Measurements from ENCODE around the gene ALDH3B2.
"Not testable (repeated sequence)": the region's sequence is repeated elsewhere in the genome, so short reads cannot be mapped to it uniquely, and the experiment has no call there.

Gene ALDH3B2

GRCh38 chr11:67685641-67686332 is 11.4 kb upstream of the ALDH3B2 start:
- H3K4me1 ChIP-seq (ENCODE audit: control insufficient read depth, insufficient read depth, low read length); H3K36me3 ChIP-seq (ENCODE audit: control insufficient read depth, insufficient read depth, low read length); H3K4me3 ChIP-seq (ENCODE audit: low read depth, low read length); H3K27me3 ChIP-seq (ENCODE audit: control insufficient read depth, insufficient read depth, low read length); H3K9me3 ChIP-seq (ENCODE audit: control insufficient read depth, insufficient read depth, low read depth, low read length); H3K27ac ChIP-seq (ENCODE audit: low read depth, low read length); H3K9ac ChIP-seq (ENCODE audit: low read length): not testable (repeated sequence)

GRCh38 chr11:67682126-67683034 is 8.0 kb upstream of the ALDH3B2 start:
- H3K4me1 ChIP-seq (ENCODE audit: control insufficient read depth, insufficient read depth, low read length); H3K4me3 ChIP-seq (ENCODE audit: low read depth, low read length); H3K9ac ChIP-seq (ENCODE audit: low read length); H3K36me3 ChIP-seq (ENCODE audit: control insufficient read depth, insufficient read depth, low read length); H3K9me3 ChIP-seq (ENCODE audit: control insufficient read depth, insufficient read depth, low read depth, low read length); H3K27me3 ChIP-seq (ENCODE audit: control insufficient read depth, insufficient read depth, low read length); H3K27ac ChIP-seq (ENCODE audit: low read depth, low read length): not testable (repeated sequence)

- no peak overlapping the region for H3K4me3 ChIP-seq (ENCODE audit: low read depth, low read length)
- H3K27me3 ChIP-seq (ENCODE audit: control insufficient read depth, insufficient read depth, low read length), result no peaks in the 10 kb centered on the region
- no peak overlapping the region for H3K9ac ChIP-seq (ENCODE audit: low read length)
- no peak overlapping the region for H3K27ac ChIP-seq (ENCODE audit: low read depth, low read length)
- H3K36me3 ChIP-seq (ENCODE audit: control insufficient read depth, insufficient read depth, low read length), result no peaks in the 10 kb centered on the region
- H3K9me3 ChIP-seq (ENCODE audit: control insufficient read depth, insufficient read depth, low read depth, low read length), result no peaks in the 10 kb centered on the region
- no peaks in the 10 kb centered on the region for H3K4me1 ChIP-seq (ENCODE audit: control insufficient read depth, insufficient read depth, low read length)
Observed at GRCh38 chr11:67680696-67681470, 6.5 kb upstream of the ALDH3B2 start.

GRCh38 chr11:67675058-67675747 is 780 bp upstream of the ALDH3B2 start:
- H3K27ac ChIP-seq (ENCODE audit: low read depth, low read length), result no peak overlapping the region
- H3K9ac ChIP-seq (ENCODE audit: low read length), result no peak overlapping the region
- H3K4me1 ChIP-seq (ENCODE audit: control insufficient read depth, insufficient read depth, low read length), result no peaks in the 10 kb centered on the region
- 0 out of 2 replicates have a peak, but pooled peaks cover 2% of the 10 kb centered on the region for H3K9me3 ChIP-seq (ENCODE audit: control insufficient read depth, insufficient read depth, low read depth, low read length)
- no peak overlapping the region for H3K4me3 ChIP-seq (ENCODE audit: low read depth, low read length)
- H3K36me3 ChIP-seq (ENCODE audit: control insufficient read depth, insufficient read depth, low read length), result no peaks in the 10 kb centered on the region
- no peaks in the 10 kb centered on the region; the same call in 1 of the 2 replicates for H3K27me3 ChIP-seq (ENCODE audit: control insufficient read depth, insufficient read depth, low read length)

GRCh38 chr11:67673902-67674301 is 521 bp downstream of the ALDH3B2 start:
- Histone ChIP-seq H3K4me1 (ENCODE audit: control insufficient read depth, insufficient read depth, low read length) (no peaks in the 10 kb centered on the region), H3K27ac (ENCODE audit: low read depth, low read length) (no peak overlapping the region), H3K9ac (ENCODE audit: low read length) (no peak overlapping the region), H3K27me3 (ENCODE audit: control insufficient read depth, insufficient read depth, low read length) (no peaks in the 10 kb centered on the region; the same call in 1 of the 2 replicates), H3K9me3 (ENCODE audit: control insufficient read depth, insufficient read depth, low read depth, low read length) (0 out of 2 replicates have a peak, but pooled peaks cover 2% of the 10 kb centered on the region), H3K4me3 (ENCODE audit: low read depth, low read length) (no peak overlapping the region), H3K36me3 (ENCODE audit: control insufficient read depth, insufficient read depth, low read length) (no peaks in the 10 kb centered on the region)

GRCh38 chr11:67673358-67673757 is 1.1 kb downstream of the ALDH3B2 start:
- Histone ChIP-seq H3K27me3 (ENCODE audit: control insufficient read depth, insufficient read depth, low read length) (no peaks in the 10 kb centered on the region; the same call in 1 of the 2 replicates), H3K27ac (ENCODE audit: low read depth, low read length) (no peak overlapping the region), H3K4me1 (ENCODE audit: control insufficient read depth, insufficient read depth, low read length) (no peaks in the 10 kb centered on the region), H3K36me3 (ENCODE audit: control insufficient read depth, insufficient read depth, low read length) (no peaks in the 10 kb centered on the region), H3K9me3 (ENCODE audit: control insufficient read depth, insufficient read depth, low read depth, low read length) (0 out of 2 replicates have a peak, but pooled peaks cover 2% of the 10 kb centered on the region), H3K4me3 (ENCODE audit: low read depth, low read length) (no peak overlapping the region), H3K9ac (ENCODE audit: low read length) (no peak overlapping the region)

- no peak overlapping the region for H3K27ac ChIP-seq (ENCODE audit: low read depth, low read length)
- H3K9me3 ChIP-seq (ENCODE audit: control insufficient read depth, insufficient read depth, low read depth, low read length), result 0 out of 2 replicates have a peak, but pooled peaks cover 2% of the 10 kb centered on the region
- no peak overlapping the region for H3K4me3 ChIP-seq (ENCODE audit: low read depth, low read length)
- H3K9ac ChIP-seq (ENCODE audit: low read length), result no peak overlapping the region
- H3K27me3 ChIP-seq (ENCODE audit: control insufficient read depth, insufficient read depth, low read length), result no peaks in the 10 kb centered on the region; the same call in 1 of the 2 replicates
- no peaks in the 10 kb centered on the region for H3K36me3 ChIP-seq (ENCODE audit: control insufficient read depth, insufficient read depth, low read length)
- no peaks in the 10 kb centered on the region for H3K4me1 ChIP-seq (ENCODE audit: control insufficient read depth, insufficient read depth, low read length)
Observed at GRCh38 chr11:67671211-67671520, 3.3 kb downstream of the ALDH3B2 start.

GRCh38 chr11:67670316-67671210 is 3.9 kb downstream of the ALDH3B2 start:
- H3K9ac ChIP-seq (ENCODE audit: low read length), result no peak overlapping the region
- H3K36me3 ChIP-seq (ENCODE audit: control insufficient read depth, insufficient read depth, low read length), result no peaks in the 10 kb centered on the region
- H3K27ac ChIP-seq (ENCODE audit: low read depth, low read length), result no peak overlapping the region
- H3K27me3 ChIP-seq (ENCODE audit: control insufficient read depth, insufficient read depth, low read length), result no peaks in the 10 kb centered on the region; the same call in 1 of the 2 replicates
- H3K9me3 ChIP-seq (ENCODE audit: control insufficient read depth, insufficient read depth, low read depth, low read length), result 0 out of 2 replicates have a peak, but pooled peaks cover under 1% of the 10 kb centered on the region
- H3K4me3 ChIP-seq (ENCODE audit: low read depth, low read length), result no peak overlapping the region
- H3K4me1 ChIP-seq (ENCODE audit: control insufficient read depth, insufficient read depth, low read length), result no peaks in the 10 kb centered on the region

GRCh38 chr11:67668192-67668551 is 6.3 kb downstream of the ALDH3B2 start:
- no peaks in the 10 kb centered on the region; the same call in 1 of the 2 replicates for H3K27me3 ChIP-seq (ENCODE audit: control insufficient read depth, insufficient read depth, low read length)
- H3K4me3 ChIP-seq (ENCODE audit: low read depth, low read length), result no peak overlapping the region
- no peak overlapping the region for H3K9ac ChIP-seq (ENCODE audit: low read length)
- no peaks in the 10 kb centered on the region for H3K36me3 ChIP-seq (ENCODE audit: control insufficient read depth, insufficient read depth, low read length)
- no peaks in the 10 kb centered on the region for H3K4me1 ChIP-seq (ENCODE audit: control insufficient read depth, insufficient read depth, low read length)
- no peaks in the 10 kb centered on the region for H3K9me3 ChIP-seq (ENCODE audit: control insufficient read depth, insufficient read depth, low read depth, low read length)
- H3K27ac ChIP-seq (ENCODE audit: low read depth, low read length), result no peak overlapping the region
